K562 (cell line): ENCODE data around the gene BRICD5. TPM values are rescaled to one million over a fixed set of nuclear protein-coding genes. Genes with fewer than 3 reads are reported as not detected.

ENCODE experiments used
- DMBX1 ChIP-seq: fragments of 250-450 bp; sonication (Bioruptor Pico); IDR thresholded peaks from 2 replicates; pipeline ENCODE4 v1.8.0; 2022; ENCODE audit warnings: inconsistent platforms, mild to moderate bottlenecking, moderate library complexity, borderline replicate concordance
- FOXK1 ChIP-seq: sonication (generic); formaldehyde crosslinking; IDR thresholded peaks from 2 replicates; pipeline ENCODE4 v1.8.0; 2022; ENCODE audit warnings: missing genetic modification reagents, mild to moderate bottlenecking, borderline replicate concordance
- HINFP ChIP-seq: fragments of 450-650 bp; conservative IDR thresholded peaks from 2 replicates; pipeline ENCODE4 v1.6.1; 2016; ENCODE audit warnings: missing genetic modification characterization, low read depth, mild to moderate bottlenecking, control low read depth, missing compliant biosample characterization
- HIVEP1 ChIP-seq: fragments of 250-450 bp; sonication (Bioruptor Pico); IDR thresholded peaks from 2 replicates; pipeline ENCODE4 v1.4.0; 2020; ENCODE audit warnings: mild to moderate bottlenecking
- POLR2H ChIP-seq: IDR thresholded peaks from 2 replicates; pipeline ENCODE4 v1.6.1; 2016; ENCODE audit warnings: missing genetic modification characterization, low read depth, mild to moderate bottlenecking, control low read depth, missing compliant biosample characterization, moderate library complexity
- SETDB1 ChIP-seq: IDR thresholded peaks from one replicate; pipeline ENCODE4 v1.6.1; 2012; ENCODE audit warnings: low read length, control low read depth, inconsistent platforms
- THRAP3 ChIP-seq: fragments of 450-650 bp; IDR thresholded peaks from 2 replicates; pipeline ENCODE4 v1.6.1; 2016; ENCODE audit warnings: mild to moderate bottlenecking, inconsistent platforms, borderline replicate concordance
- USF2 ChIP-seq: sonication (generic); formaldehyde crosslinking; IDR thresholded peaks from 2 replicates; pipeline ENCODE4 v1.5.0; 2020; ENCODE audit warnings: missing genetic modification reagents
- ZBTB34 ChIP-seq: fragments of 250-450 bp; sonication (Bioruptor Pico); IDR thresholded peaks from 2 replicates; pipeline ENCODE4 v1.8.0; 2021; ENCODE audit warnings: mild to moderate bottlenecking, moderate library complexity
- ZFPM2 ChIP-seq: fragments of 250-450 bp; sonication (Bioruptor Pico); IDR thresholded peaks from 2 replicates; pipeline ENCODE4 v1.5.1; 2022; ENCODE audit warnings: mild to moderate bottlenecking
- ZNF175 ChIP-seq: fragments of 200-800 bp; sonication (Bioruptor generic); IDR thresholded peaks from 2 replicates; pipeline ENCODE4 v1.6.1; 2016; ENCODE audit warnings: low read depth, mild to moderate bottlenecking, missing genetic modification characterization, missing compliant biosample characterization
- ZNF232 ChIP-seq: sonication (generic); formaldehyde crosslinking; IDR thresholded peaks from 2 replicates; pipeline ENCODE4 v1.8.0; 2022; ENCODE audit warnings: mild to moderate bottlenecking, missing genetic modification reagents
- ZNF239 ChIP-seq: fragments of 250-450 bp; sonication (Bioruptor Pico); IDR thresholded peaks from 2 replicates; pipeline ENCODE4 v1.4.0; 2020; ENCODE audit warnings: mild to moderate bottlenecking
- ZNF263 ChIP-seq: sonication (generic); formaldehyde crosslinking; IDR thresholded peaks from 2 replicates; pipeline ENCODE4 v1.8.0; 2022; ENCODE audit warnings: mild to moderate bottlenecking, missing genetic modification reagents, borderline replicate concordance
- ZNF436 ChIP-seq: fragments of 250-450, 450-650 bp; sonication (Bioruptor Pico); formaldehyde crosslinking; IDR thresholded peaks from 2 replicates; pipeline ENCODE4 v1.7.0; 2020; ENCODE audit warnings: mild to moderate bottlenecking
- ZNF707 ChIP-seq: fragments of 250-450 bp; sonication (Bioruptor Pico); conservative IDR thresholded peaks from 2 replicates; pipeline ENCODE4 v1.8.0; 2022; ENCODE audit warnings: inconsistent platforms, mild to moderate bottlenecking, moderate library complexity
- polyA plus RNA-seq, 8 experiments: library from polyadenylated mRNA; depleted of rRNA in 4 of 8; stranded (reverse) in 5 of 8; unstranded in 3 of 8; fragments of >200 nt; fragmentation: Nextera tagmentation in 2 of 8; fragmentation: Illumina TruSeq in 1 of 8; extraction: Ambion mirVana in 2 of 8; extraction: Trizol in 1 of 8; gene quantifications; 2 replicates each; pipeline versions ENCODE4 v1.2.1 to v1.2.3, GENCODE V29; 2011 to 2014; ENCODE audit warnings: inconsistent platforms in 1 of 8, missing spikeins in 1 of 8
- total RNA-seq, 7 experiments: library from RNA; depleted of rRNA in 6 of 7; stranded (reverse); fragments of >200 nt in 6 of 7; fragmentation: Illumina TruSeq in 2 of 7; extraction: Trizol in 2 of 7; gene quantifications; 2 replicates each; pipeline versions ENCODE4 v1.2.1 to v1.2.3, GENCODE V29; 2011 to 2021; ENCODE audit warnings: low replicate concordance in 1 of 7
- TF ChIP-seq, protein P1 (sequence below): fragments of 250-450 bp; sonication (Bioruptor Pico); IDR thresholded peaks from 2 replicates; pipeline ENCODE4 v1.8.0; 2021; ENCODE audit warnings: moderate library complexity, mild to moderate bottlenecking, inconsistent platforms
- TF ChIP-seq, protein P2 (sequence below): fragments of 250-450 bp; sonication (Bioruptor Pico); IDR thresholded peaks from 2 replicates; pipeline ENCODE4 v1.8.0; 2022; ENCODE audit warnings: moderate library complexity, mild to moderate bottlenecking, inconsistent platforms
- TF ChIP-seq, protein P3 (sequence below), 2 experiments: IDR thresholded peaks; 2 replicates each; pipeline ENCODE4 v1.6.1; 2012; ENCODE audit warnings: improper control_type of control experiment in 2 of 2, low read depth in 2 of 2, low read length in 2 of 2, borderline replicate concordance in 1 of 2

The BRICD5 gene
- total and polyA plus RNA-seq, 9 of the 15 experiments (the other 6 are each of a cell fraction or from before 2014, with no cell fraction given): 0.24 to 15.1 (median 2.4) TPM; not detected in 1

DNA sequence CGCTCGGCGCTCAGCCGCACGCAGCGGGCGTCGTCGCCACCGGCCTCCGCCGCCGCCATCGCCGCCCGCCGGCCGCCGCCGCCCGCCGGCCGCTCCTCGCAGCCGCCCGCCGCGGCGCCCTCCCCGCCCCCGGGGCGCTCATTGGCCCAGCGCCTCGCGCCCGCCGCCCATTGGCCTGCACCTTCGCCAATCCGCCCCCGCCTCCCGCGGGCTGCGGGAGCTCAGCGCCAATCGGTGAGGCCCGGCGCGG, 4.0 kb upstream of the BRICD5 start, which contains the start of gene PGP (continued):
- TF ChIP-seq, protein P1, sequence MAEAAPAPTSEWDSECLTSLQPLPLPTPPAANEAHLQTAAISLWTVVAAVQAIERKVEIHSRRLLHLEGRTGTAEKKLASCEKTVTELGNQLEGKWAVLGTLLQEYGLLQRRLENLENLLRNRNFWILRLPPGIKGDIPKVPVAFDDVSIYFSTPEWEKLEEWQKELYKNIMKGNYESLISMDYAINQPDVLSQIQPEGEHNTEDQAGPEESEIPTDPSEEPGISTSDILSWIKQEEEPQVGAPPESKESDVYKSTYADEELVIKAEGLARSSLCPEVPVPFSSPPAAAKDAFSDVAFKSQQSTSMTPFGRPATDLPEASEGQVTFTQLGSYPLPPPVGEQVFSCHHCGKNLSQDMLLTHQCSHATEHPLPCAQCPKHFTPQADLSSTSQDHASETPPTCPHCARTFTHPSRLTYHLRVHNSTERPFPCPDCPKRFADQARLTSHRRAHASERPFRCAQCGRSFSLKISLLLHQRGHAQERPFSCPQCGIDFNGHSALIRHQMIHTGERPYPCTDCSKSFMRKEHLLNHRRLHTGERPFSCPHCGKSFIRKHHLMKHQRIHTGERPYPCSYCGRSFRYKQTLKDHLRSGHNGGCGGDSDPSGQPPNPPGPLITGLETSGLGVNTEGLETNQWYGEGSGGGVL (CRISPR knock-in tag): no peak
- TF ChIP-seq, protein P2, sequence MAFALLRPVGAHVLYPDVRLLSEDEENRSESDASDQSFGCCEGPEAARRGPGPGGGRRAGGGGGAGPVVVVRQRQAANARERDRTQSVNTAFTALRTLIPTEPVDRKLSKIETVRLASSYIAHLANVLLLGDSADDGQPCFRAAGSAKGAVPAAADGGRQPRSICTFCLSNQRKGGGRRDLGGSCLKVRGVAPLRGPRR (CRISPR knock-in tag): no peak; the same call in 1 of the 2 replicates
- no peak for TF ChIP-seq ZNF232
- TF ChIP-seq ZNF263 (CRISPR knock-in tag): no peak
- TF ChIP-seq ZNF175 (CRISPR knock-in tag): peak; percentile 99
- no peak for TF ChIP-seq THRAP3
- TF ChIP-seq ZNF436 (CRISPR knock-in tag): no peak
- no peak for TF ChIP-seq ZFPM2
- no peak; the same call in 1 of the 2 replicates for TF ChIP-seq ZNF707
- no peak for TF ChIP-seq ZNF239 (CRISPR knock-in tag)
- no peak for TF ChIP-seq USF2 (CRISPR knock-in tag)
- no peak for TF ChIP-seq ZBTB34
- TF ChIP-seq, protein P3, sequence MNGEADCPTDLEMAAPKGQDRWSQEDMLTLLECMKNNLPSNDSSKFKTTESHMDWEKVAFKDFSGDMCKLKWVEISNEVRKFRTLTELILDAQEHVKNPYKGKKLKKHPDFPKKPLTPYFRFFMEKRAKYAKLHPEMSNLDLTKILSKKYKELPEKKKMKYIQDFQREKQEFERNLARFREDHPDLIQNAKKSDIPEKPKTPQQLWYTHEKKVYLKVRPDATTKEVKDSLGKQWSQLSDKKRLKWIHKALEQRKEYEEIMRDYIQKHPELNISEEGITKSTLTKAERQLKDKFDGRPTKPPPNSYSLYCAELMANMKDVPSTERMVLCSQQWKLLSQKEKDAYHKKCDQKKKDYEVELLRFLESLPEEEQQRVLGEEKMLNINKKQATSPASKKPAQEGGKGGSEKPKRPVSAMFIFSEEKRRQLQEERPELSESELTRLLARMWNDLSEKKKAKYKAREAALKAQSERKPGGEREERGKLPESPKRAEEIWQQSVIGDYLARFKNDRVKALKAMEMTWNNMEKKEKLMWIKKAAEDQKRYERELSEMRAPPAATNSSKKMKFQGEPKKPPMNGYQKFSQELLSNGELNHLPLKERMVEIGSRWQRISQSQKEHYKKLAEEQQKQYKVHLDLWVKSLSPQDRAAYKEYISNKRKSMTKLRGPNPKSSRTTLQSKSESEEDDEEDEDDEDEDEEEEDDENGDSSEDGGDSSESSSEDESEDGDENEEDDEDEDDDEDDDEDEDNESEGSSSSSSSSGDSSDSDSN (IDR thresholded peaks at IDR 0.05; ENCODE audit: borderline replicate concordance in 1 of 2, low read depth in 2 of 2, low read length in 2 of 2): 0 out of 4 replicates have a peak, but pooled peaks of 1 of the 2 experiments have one; percentile 1
- no peak for TF ChIP-seq FOXK1 (CRISPR knock-in tag)
- peak; percentile 91; the same call in 1 of the 2 replicates for TF ChIP-seq DMBX1
- TF ChIP-seq SETDB1: no peak
- peak; percentile 61; the same call in 1 of the 2 replicates for TF ChIP-seq HINFP
- TF ChIP-seq HIVEP1 (CRISPR knock-in tag): no peak; the same call in 1 of the 2 replicates
- no peak for TF ChIP-seq POLR2H (tag)
